GM19395 (cell line): ENCODE measurements around the gene PARD3B.
A peak's percentile ranks its signal among the peaks of the same experiment; 100 is the strongest.

Experiments used
- ATAC-seq: cut with Tn5 transposase; IDR thresholded peaks from one replicate; pipeline ENCODE4 v1.9.1; 2021; ENCODE audit warnings: mild to moderate bottlenecking, moderate library complexity; ENCODE audit not compliant: unreplicated experiment

Gene PARD3B

GRCh38 chr2:205089958-205090357 lies 544.7 kb downstream of the PARD3B start:
- ATAC-seq = no peak

GRCh38 chr2:205091411-205091810 lies 546.1 kb downstream of the PARD3B start:
- no peak for ATAC-seq

DNA sequence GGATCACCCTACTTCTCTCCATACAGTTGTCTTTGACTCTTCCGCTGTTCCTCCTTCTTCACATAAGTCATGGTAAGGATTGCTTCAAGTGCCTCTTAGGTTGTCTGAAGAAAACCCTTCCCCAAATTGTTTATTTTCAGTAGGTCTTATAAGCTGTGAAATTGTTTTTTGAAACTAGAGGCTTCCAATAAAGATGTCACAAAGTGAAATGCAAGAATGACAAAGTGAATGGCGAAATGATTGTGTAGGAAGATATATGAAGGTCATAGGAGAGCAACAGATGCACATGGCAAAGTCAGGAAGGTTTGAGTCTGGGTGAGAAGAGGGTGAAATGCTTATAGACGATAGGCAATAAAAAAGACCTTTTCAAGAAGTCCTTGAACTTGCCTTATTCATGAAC lies 548.8 kb downstream of the PARD3B start:
- no peak for ATAC-seq

- no peak for ATAC-seq
Observed at GRCh38 chr2:205103699-205104098, 558.4 kb downstream of the PARD3B start.

GRCh38 chr2:205107810-205108209 lies 562.5 kb downstream of the PARD3B start:
- no peak for ATAC-seq

DNA sequence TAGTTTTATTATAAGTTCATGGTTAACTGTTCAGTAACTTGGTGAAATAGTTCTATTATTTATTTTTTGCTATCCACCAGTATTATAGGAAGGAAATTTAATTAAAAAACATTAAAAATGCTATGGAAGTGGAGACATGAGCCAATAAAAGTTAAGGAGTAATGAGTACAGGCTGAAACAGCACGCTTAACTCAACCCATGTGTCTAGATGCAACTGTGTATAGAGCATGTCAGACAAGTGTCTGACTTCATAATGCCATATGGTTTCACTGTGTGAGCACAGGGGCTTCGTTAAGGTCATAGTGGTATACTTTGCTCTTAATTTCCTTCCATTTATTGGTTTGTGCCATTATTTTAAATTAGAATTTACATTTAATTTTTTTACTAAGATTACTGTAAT lies 570.2 kb downstream of the PARD3B start:
- ATAC-seq = no peak

DNA sequence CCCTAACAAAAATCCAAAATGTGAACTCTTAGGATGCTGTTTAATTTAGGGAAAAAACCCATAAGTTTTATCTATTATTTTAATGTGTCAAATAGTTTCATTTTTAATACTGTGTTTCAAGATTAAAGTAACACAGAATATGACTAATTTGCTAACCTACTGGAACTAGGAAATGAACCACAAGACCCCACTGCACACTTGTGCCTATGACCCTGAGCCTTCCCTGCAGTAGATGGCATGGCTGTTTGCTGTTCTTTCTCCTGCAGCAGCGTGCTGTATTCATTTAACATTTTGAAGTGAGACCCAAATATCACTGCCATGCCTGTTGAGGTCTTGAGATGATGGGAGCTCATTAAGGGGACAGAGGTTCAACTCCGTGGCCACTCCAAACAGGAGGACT lies 571.9 kb downstream of the PARD3B start:
- no peak for ATAC-seq

DNA sequence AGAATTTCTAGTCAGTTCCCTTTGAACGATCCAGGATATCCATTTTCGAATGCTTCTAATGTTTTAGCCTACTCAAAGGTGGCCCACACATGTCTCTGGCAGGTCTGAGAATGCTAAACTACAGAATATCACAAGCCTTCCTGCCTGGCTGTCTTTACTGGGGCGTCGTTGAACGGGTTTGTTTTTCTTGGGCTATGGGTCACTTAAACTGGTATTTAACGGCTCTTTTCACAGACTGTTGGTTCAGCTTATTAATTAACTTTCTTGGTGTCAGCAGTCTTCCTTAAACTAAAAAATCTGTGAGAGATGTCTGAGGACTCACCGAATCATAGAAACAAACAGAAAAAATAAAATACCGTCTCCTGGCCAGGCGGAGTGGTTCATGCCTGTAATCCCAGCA lies 573.9 kb downstream of the PARD3B start:
- no peak for ATAC-seq

GRCh38 chr2:205128726-205129125 lies 583.5 kb downstream of the PARD3B start:
- ATAC-seq = no peak

DNA sequence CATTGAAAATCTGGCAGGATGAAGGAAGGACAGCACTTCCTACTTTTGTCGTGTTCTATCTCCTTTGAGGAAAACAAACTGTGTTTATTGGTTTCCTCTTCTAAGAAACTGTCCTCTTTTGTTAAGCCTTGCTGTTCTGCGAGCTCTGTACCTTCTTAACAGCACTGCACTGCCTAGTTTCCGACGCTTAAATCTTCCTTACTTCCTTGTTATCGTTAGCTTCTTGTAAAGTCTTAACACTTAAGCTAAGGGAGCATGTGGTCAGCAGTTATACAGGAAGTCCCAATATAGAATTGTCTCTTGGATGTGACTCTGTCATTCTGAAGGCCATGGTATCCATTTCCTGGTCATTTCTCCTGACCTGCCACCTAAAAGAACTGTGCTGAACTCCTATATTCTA lies 584.3 kb downstream of the PARD3B start:
- no peak for ATAC-seq

GRCh38 chr2:205130111-205130829 lies 585.0 kb downstream of the PARD3B start:
- no peak for ATAC-seq

DNA sequence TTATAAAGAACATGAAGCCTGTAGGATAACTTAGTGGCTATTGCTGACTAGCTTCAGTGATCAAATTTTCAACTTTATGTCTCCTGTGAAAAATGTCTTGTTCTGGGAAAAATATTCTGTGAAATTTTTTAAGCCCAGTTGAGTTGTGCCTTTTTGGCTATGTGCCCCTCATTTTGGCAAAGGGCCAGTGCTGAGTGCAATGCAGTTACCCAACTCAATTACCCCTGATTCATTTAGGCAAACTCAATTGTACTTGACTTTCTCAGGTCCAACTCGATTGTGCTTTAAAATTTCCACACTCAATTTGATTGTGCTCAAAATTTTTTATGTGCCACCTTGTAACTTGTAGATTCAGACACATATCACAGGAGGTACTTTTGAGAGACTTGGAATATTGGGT lies 588.3 kb downstream of the PARD3B start:
- no peak for ATAC-seq

GRCh38 chr2:205138735-205139134 lies 593.5 kb downstream of the PARD3B start:
- no peak for ATAC-seq

DNA sequence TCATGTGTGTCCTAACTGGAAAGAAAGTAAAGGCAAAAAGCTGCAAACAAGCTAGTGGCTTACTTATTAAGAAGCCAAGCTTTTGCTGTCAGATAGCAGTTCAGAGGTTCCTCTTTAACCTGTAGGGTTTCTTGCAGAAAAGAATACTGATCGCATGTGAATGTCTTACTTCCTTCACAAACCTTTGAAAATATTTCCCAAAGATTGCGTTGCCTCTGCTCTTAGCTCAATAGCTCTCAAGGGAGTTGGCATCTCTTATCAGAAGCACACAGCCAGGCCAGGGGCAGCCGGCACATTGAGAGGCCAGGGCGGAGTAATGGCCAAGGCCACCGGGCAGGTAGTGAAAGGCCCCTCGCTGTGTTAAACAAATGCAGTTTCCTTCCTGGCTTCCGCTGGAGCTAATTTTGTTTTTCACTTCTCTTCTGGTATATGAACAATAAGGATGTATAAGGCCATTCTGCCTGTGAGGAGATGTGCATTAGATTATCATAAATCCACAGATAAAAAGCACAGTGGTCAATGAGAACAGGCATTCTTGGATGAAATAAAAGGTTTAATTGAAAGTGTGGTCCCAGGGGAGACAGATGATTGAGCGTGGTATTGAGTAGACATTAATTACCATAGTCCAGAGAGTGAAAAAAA lies 594.7 kb downstream of the PARD3B start:
- ATAC-seq = peak; percentile 84

- no peak for ATAC-seq
Observed at GRCh38 chr2:205141381-205141780, 596.1 kb downstream of the PARD3B start.

DNA sequence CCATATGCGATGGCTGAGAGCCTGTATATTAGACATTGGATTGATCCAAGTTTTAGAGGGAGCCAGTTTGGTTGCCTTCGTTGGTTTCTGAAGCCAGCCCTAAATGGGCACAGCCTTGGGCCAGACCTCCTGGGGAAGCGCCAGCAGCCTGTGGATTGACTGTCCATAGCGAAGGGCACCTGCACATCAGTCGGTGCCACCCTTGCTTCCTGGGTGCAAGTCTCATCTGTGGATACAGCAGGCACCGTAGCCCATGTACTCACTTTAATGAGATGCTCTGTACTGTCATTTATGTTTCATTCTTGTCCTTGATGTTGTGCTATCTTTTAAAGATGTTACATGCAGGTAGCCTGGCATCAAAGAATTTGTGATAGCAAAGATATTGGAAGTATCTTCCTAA lies 600.6 kb downstream of the PARD3B start:
- no peak for ATAC-seq

DNA sequence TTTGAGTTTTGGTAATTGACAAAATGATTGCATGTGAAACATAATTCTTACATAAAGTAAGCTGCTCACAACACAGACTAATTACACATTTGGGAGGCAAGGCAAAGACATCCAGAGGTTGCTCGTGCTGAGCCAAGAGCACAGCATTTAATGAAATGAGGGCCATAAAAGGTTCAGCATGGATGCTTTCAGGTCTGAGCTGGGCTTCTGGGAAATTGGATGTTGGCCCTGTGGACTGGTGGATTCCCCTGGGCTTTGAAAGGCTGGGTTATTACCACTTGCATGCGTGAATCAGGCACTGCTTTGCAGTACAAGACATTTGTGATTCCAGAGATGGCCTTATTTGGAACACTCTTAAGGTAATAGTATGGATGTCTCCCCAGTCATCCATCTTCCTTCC lies 603.5 kb downstream of the PARD3B start:
- no peak for ATAC-seq

GRCh38 chr2:205156457-205156856 lies 611.2 kb downstream of the PARD3B start:
- no peak for ATAC-seq

GRCh38 chr2:205158404-205158803 lies 613.1 kb downstream of the PARD3B start:
- ATAC-seq = no peak

- ATAC-seq = no peak
Observed at GRCh38 chr2:205161156-205161839, 616.0 kb downstream of the PARD3B start.

DNA sequence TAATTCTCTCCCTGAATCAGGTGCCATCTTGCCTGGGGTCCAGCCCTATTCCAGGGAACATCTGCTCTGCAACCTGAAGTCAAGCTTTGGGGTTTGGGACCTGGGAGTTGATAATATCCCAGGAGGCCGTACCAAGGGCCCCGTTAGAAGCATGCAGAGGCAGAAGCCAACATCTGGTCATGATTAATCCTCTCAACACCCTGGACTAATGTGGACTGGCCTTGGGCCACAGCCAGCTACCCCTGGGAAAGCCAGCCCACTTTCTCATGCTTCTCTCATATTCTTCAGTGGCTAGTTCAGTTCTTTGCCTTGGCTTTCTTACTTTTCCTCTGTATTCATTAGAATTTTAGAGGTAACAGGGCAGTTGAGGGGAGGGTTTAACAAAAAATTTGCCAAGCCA lies 621.5 kb downstream of the PARD3B start:
- no peak for ATAC-seq

DNA sequence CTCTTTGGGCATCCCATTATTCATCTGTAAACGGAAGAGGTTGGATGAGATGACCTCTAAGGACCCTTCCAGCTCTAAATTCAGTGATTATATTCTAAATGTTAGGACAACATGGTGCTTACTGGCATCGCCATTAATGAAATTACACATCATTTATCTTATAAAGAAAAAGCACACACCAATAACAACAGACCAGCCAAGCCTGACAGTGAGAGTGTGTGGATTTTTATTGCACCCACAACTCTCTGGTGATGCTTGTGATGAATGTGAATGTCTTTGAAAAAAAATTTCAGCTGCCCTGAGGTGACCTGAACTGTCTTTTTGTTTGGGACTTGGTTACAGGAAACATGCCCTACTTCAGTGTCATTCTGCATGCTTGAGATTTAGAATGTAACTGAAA lies 623.7 kb downstream of the PARD3B start:
- ATAC-seq = no peak
